Caco-2 (cell line): ENCODE measurements around the gene TRPM1. TPM values are rescaled to one million over a fixed set of nuclear protein-coding genes. Genes with fewer than 3 reads are reported as not detected.

ENCODE experiments used
- BruUV-seq: library from RNA; stranded (reverse); fragments of 400-500 nt; replicated peaks from 2 replicates; lab custom pipeline; 2021; lab: Mats Ljungman, UMichigan
- CTCF ChIA-PET: fragments of 300-600 bp; sonication (Branson Sonifier 250); formaldehyde crosslinking; loops from one replicate; lab custom pipeline; 2022; ENCODE audit warnings: antibody characterized with exemption; lab: Charles Lee
- POLR2A ChIA-PET: fragments of 300-600 bp; sonication (Branson Sonifier 250); formaldehyde crosslinking; loops from one replicate; lab custom pipeline; 2022; ENCODE audit warnings: antibody characterized with exemption; lab: Charles Lee
- DNase-seq, 2 experiments: peaks; one replicate each; pipeline versions ENCODE4 v3.0.0 to v3.0.0-alpha.2; 2020 to 2022
- H3K27me3 ChIP-seq: replicated peaks from 2 replicates; pipeline ENCODE4 v1.6.0; 2011; ENCODE audit warnings: low read length; ENCODE audit not compliant: control insufficient read depth, insufficient read depth
- H3K36me3 ChIP-seq: 2 replicates; pipeline ENCODE4 v1.5.1; 2011; ENCODE audit warnings: low read length; ENCODE audit not compliant: control insufficient read depth, insufficient read depth
- H3K4me1 ChIP-seq: fragments of 250-450 bp; sonication (Bioruptor Pico); 2 replicates; pipeline ENCODE4 v1.5.1; 2020; ENCODE audit warnings: mild to moderate bottlenecking
- H3K4me3 ChIP-seq: 2 replicates; pipeline ENCODE4 v1.5.1; 2011; ENCODE audit warnings: low read depth, mild to moderate bottlenecking, control low read depth, low read length
- H3K9me3 ChIP-seq: fragments of 250-450 bp; sonication (Bioruptor Pico); 2 replicates; pipeline ENCODE4 v1.5.1; 2020; ENCODE audit warnings: mild to moderate bottlenecking, moderate library complexity
- H3K27ac Mint-ChIP-seq: one replicate; pipeline ENCODE4 v1.8.0; 2022; ENCODE audit warnings: mixed read lengths; ENCODE audit not compliant: unreplicated experiment
- H3K27me3 Mint-ChIP-seq: one replicate; pipeline ENCODE4 v1.8.0; 2022; ENCODE audit warnings: mixed read lengths; ENCODE audit not compliant: insufficient read depth, unreplicated experiment
- H3K36me3 Mint-ChIP-seq: one replicate; pipeline ENCODE4 v1.8.0; 2022; ENCODE audit warnings: mild to moderate bottlenecking, mixed read lengths; ENCODE audit not compliant: insufficient read depth, unreplicated experiment
- H3K4me1 Mint-ChIP-seq: one replicate; pipeline ENCODE4 v1.8.0; 2022; ENCODE audit warnings: low read depth, mixed read lengths; ENCODE audit not compliant: unreplicated experiment
- H3K4me3 Mint-ChIP-seq: one replicate; pipeline ENCODE4 v1.8.0; 2022; ENCODE audit warnings: mild to moderate bottlenecking, moderate library complexity, mixed read lengths; ENCODE audit not compliant: unreplicated experiment
- H3K9me3 Mint-ChIP-seq: one replicate; pipeline ENCODE4 v1.8.0; 2022; ENCODE audit warnings: mixed read lengths; ENCODE audit not compliant: unreplicated experiment
- intact Hi-C: fragments of 100-400 bp; cut with micrococcal nuclease; formaldehyde crosslinking; loops from one replicate; pipeline ENCODE4 v1.10.0; 2022; ENCODE audit not compliant: unreplicated experiment
- total RNA-seq: library from RNA; stranded (reverse); gene quantifications from 2 replicates; pipeline ENCODE4 v1.2.3, GENCODE V29; 2022
- TF ChIP-seq, protein P1 (sequence below), 2 experiments: fragments of 200-600 bp in 1 of 2; IDR thresholded peaks; 1 replicate in 1 of 2; 2 replicates in 1 of 2; pipeline versions ENCODE4 v1.5.1 to v1.8.0; 2011 to 2022; ENCODE audit warnings: antibody characterized with exemption in 1 of 2, control low read depth in 1 of 2, inconsistent platforms in 1 of 2, low read depth in 1 of 2, low read length in 1 of 2, mild to moderate bottlenecking in 1 of 2, moderate library complexity in 1 of 2; ENCODE audit not compliant: insufficient read depth in 1 of 2, severe bottlenecking in 1 of 2, unreplicated experiment in 1 of 2

The TRPM1 gene
- total RNA-seq, 1 experiment from 2014 or later = not detected

DNA sequence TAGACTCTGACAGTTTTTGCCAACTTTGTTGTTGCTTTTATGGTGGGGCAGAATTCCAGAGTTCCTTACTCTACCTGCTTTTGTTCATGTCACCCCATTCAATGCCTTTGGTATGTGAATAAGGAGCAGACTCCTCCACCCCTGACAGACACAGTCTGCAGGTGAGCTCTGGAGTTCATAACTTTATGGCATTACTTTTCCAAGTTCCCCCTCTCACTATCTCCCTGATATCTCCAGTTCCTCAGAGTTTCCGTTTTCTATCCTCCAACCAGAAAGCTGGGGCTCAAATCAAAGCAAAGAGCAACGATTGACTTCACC, 87.0 kb downstream of the TRPM1 start:
- no peak overlapping the region for H3K4me3 ChIP-seq
- intact Hi-C loops = loop anchor here (1.0 kb wide), 2 partner anchors 10 to 23 kb away; partner anchors contain the start of gene MTMR10
- peak in 1 of 2 experiments; percentile 36 for DNase-seq
- no TSS peak for BruUV-seq
- Mint-ChIP-seq H3K4me3 (no peak overlapping the region), H3K9me3 (peaks cover 27% of the 10 kb centered on the region), H3K36me3 (peaks cover 8% of the 10 kb centered on the region), H3K27me3 (peaks cover under 1% of the 10 kb centered on the region), H3K27ac (peak overlapping the region; percentile 83), H3K4me1 (peaks cover 25% of the 10 kb centered on the region)
- peaks cover 21% of the 10 kb centered on the region for H3K4me1 ChIP-seq
- POLR2A ChIA-PET = interaction anchor here (1.9 to 2.9 kb wide), 2 partner anchors 10 to 23 kb away, joined by 16 read pairs; partner anchors contain the start of gene MTMR10
- TF ChIP-seq, protein P1, sequence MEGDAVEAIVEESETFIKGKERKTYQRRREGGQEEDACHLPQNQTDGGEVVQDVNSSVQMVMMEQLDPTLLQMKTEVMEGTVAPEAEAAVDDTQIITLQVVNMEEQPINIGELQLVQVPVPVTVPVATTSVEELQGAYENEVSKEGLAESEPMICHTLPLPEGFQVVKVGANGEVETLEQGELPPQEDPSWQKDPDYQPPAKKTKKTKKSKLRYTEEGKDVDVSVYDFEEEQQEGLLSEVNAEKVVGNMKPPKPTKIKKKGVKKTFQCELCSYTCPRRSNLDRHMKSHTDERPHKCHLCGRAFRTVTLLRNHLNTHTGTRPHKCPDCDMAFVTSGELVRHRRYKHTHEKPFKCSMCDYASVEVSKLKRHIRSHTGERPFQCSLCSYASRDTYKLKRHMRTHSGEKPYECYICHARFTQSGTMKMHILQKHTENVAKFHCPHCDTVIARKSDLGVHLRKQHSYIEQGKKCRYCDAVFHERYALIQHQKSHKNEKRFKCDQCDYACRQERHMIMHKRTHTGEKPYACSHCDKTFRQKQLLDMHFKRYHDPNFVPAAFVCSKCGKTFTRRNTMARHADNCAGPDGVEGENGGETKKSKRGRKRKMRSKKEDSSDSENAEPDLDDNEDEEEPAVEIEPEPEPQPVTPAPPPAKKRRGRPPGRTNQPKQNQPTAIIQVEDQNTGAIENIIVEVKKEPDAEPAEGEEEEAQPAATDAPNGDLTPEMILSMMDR (IDR thresholded peaks at IDR 0.05; ENCODE audit: insufficient read depth in 1 of 2, low read depth in 1 of 2, low read length in 1 of 2, severe bottlenecking in 1 of 2, unreplicated experiment in 1 of 2) = no peak
- peaks cover 14% of the 10 kb centered on the region for H3K9me3 ChIP-seq
- H3K27me3 ChIP-seq = no peaks in the 10 kb centered on the region
- CTCF ChIA-PET = interaction anchor here (1.1 to 1.9 kb wide), 3 partner anchors 20 to 114 kb away, joined by 4 to 8 read pairs (median 6); partner anchors contain the start of gene MTMR10
- no peaks in the 10 kb centered on the region for H3K36me3 ChIP-seq

DNA sequence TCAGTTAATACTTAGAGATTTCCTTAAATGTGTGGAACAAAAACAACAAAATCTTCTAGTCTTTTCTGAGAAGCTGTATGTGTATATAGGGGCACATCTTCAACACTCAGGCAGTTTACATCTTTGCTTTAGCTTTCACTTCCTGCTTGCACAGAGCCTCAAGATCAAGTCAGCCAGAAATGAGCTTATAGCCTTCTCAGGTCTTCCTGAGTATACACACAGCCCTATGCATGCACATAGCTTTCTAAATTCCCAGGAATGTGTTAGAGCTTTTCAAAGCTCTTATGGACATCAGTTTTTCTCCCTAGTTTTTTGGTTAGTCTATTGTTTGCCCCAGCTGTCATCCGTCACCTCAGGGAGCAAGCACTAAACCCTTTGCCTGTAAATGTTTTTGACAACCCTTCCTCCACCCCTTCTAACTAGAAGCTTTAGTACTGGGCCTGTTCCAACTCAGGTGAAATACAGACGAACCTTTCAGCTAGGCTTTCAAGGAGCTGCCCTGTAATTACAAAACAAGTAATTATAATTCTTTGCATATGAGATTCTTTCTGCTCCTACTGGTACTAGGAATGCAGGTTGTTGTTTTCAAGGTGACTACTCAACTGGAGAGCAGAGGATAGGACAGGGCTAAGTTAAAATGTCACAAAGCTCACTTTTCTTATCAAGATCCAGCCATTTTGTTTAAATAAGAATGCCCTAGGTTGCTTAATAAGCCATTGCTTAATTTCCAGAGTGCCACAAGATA, 87.5 kb downstream of the TRPM1 start:
- Histone ChIP-seq H3K36me3 (no peaks in the 10 kb centered on the region), H3K4me3 (no peak overlapping the region), H3K9me3 (peaks cover 14% of the 10 kb centered on the region), H3K27me3 (no peaks in the 10 kb centered on the region), H3K4me1 (peaks cover 21% of the 10 kb centered on the region)
- Mint-ChIP-seq H3K4me1 (peaks cover 25% of the 10 kb centered on the region), H3K27ac (peak overlapping the region; percentile 83), H3K4me3 (peak overlapping the region; percentile 17), H3K27me3 (peaks cover 4% of the 10 kb centered on the region), H3K9me3 (peaks cover 27% of the 10 kb centered on the region), H3K36me3 (peaks cover 8% of the 10 kb centered on the region)
- peak in 1 of 2 experiments; percentile 16 for DNase-seq
- BruUV-seq = no TSS peak
- ChIA-PET POLR2A (interaction anchor here (0.8 to 2.9 kb wide), 3 partner anchors 10 to 25 kb away, joined by 10 to 16 read pairs (median 16); partner anchors contain the start of gene MTMR10), CTCF (interaction anchor here (0.6 to 1.9 kb wide), 4 partner anchors 20 to 245 kb away, joined by 4 to 8 read pairs (median 7); partner anchors contain the start of gene MTMR10)
- intact Hi-C loops = loop anchor here (1.0 kb wide), 2 partner anchors 10 to 23 kb away; partner anchors contain the start of gene MTMR10
- TF ChIP-seq, protein P1 (IDR thresholded peaks at IDR 0.05; ENCODE audit: insufficient read depth in 1 of 2, low read depth in 1 of 2, low read length in 1 of 2, severe bottlenecking in 1 of 2, unreplicated experiment in 1 of 2) = no peak

DNA sequence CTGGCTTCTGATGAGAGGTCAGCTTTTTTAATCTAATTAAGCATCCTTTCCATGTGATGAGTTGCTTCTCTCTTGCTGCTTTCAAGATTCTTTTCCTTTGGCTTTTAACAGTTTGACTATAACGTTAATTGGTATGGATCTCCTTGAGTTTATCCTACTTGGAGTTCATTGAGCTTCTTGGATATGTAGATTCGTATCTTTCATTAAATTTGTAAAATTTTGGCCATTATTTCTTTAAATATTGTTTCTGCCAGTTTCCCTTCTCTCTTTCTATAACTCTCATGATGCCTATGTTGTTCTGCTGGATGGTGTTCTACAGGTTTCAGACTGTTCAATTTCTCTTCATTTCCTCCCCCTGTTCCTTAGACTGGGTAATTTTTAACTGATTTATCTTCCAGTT, 89.1 kb downstream of the TRPM1 start:
- Mint-ChIP-seq H3K27me3 (peaks cover 4% of the 10 kb centered on the region), H3K36me3 (peaks cover 8% of the 10 kb centered on the region), H3K4me1 (peaks cover 25% of the 10 kb centered on the region), H3K9me3 (peaks cover 27% of the 10 kb centered on the region), H3K27ac (no peak overlapping the region), H3K4me3 (no peak overlapping the region)
- Histone ChIP-seq H3K4me1 (peaks cover 21% of the 10 kb centered on the region), H3K9me3 (peaks cover 14% of the 10 kb centered on the region), H3K27me3 (no peaks in the 10 kb centered on the region), H3K36me3 (no peaks in the 10 kb centered on the region), H3K4me3 (no peak overlapping the region)
- TF ChIP-seq, protein P1 (IDR thresholded peaks at IDR 0.05; ENCODE audit: insufficient read depth in 1 of 2, low read depth in 1 of 2, low read length in 1 of 2, severe bottlenecking in 1 of 2, unreplicated experiment in 1 of 2) = no peak
- no TSS peak for BruUV-seq
- intact Hi-C loops = no loop called here
- DNase-seq = no peak
- CTCF ChIA-PET = no interaction called here
- POLR2A ChIA-PET = no interaction called here
